HG03565 (cell line): Measurements from ENCODE around the gene LNP1.
"Not testable (repeated sequence)": the region's sequence is repeated elsewhere in the genome, so short reads cannot be mapped to it uniquely, and the experiment has no call there.

Experiments used
- ATAC-seq: cut with Tn5 transposase; IDR thresholded peaks from one replicate; pipeline ENCODE4 v1.9.1; 2021; ENCODE audit warnings: mild to moderate bottlenecking, moderate library complexity; ENCODE audit not compliant: unreplicated experiment

Gene LNP1

GRCh38 chr3:100471444-100471843, 70.1 kb downstream of the LNP1 start:
- no peak for ATAC-seq

- not testable (repeated sequence) for ATAC-seq
Observed at GRCh38 chr3:100477851-100478360, 76.6 kb downstream of the LNP1 start.

- ATAC-seq: not testable (repeated sequence)
Observed at GRCh38 chr3:100478521-100478920, 77.2 kb downstream of the LNP1 start.

- ATAC-seq: no peak
Observed at GRCh38 chr3:100480081-100480480, 78.7 kb downstream of the LNP1 start.

- ATAC-seq: no peak
Observed at GRCh38 chr3:100482176-100482575, 80.8 kb downstream of the LNP1 start.

GRCh38 chr3:100483529-100483928, 82.2 kb downstream of the LNP1 start:
- no peak for ATAC-seq

GRCh38 chr3:100486808-100487207, 85.5 kb downstream of the LNP1 start:
- ATAC-seq: no peak

GRCh38 chr3:100489118-100489517, 87.8 kb downstream of the LNP1 start:
- no peak for ATAC-seq

GRCh38 chr3:100492059-100493006, 91.0 kb downstream of the LNP1 start, which contains the start of gene TMEM45A:
Gene TMEM45A (plus strand): TSS chr3:100492619. CDS start chr3:100555212, 62,593 bp downstream.
- ATAC-seq: peak; percentile 95

- peak; percentile 29 for ATAC-seq
Observed at GRCh38 chr3:100496711-100497261, 95.4 kb downstream of the LNP1 start.

- no peak for ATAC-seq
Observed at GRCh38 chr3:100499651-100500050, 98.3 kb downstream of the LNP1 start.

- ATAC-seq: no peak
Observed at GRCh38 chr3:100500320-100500880, 99.1 kb downstream of the LNP1 start.

- no peak for ATAC-seq
Observed at GRCh38 chr3:100503448-100503847, 102.1 kb downstream of the LNP1 start.
